Body of pancreas (tissue), 4 donors: ENCODE measurements around the gene TRIM52.

Experiments
- CTCF ChIP-seq, 7 experiments: fragments of 450-650 bp in 4 of 7; fragments of 200-600 bp in 3 of 7; sonication (generic) in 3 of 7; IDR thresholded peaks; one replicate each; pipeline ENCODE4 v1.5.1; 2016 to 2019; ENCODE audit warnings: antibody characterized with exemption in 7 of 7
- POLR2A ChIP-seq, 3 donors: fragments of 450-650 bp; IDR thresholded peaks; one replicate each; pipeline ENCODE4 v1.6.1; 2016; ENCODE audit warnings: antibody characterized with exemption in 3 of 3, mild to moderate bottlenecking in 2 of 3

- TF ChIP-seq POLR2A (IDR thresholded peaks at IDR 0.05) (peak; percentile 31 to 64 (median 54)), CTCF (IDR thresholded peaks at IDR 0.05) (no peak)
Measured at GRCh38 chr5:181261320-181262049, 542 bp upstream of the TRIM52 start.
